GM18873 (cell line): ENCODE data around the gene KIF25.
"Not testable (repeated sequence)": the region's sequence is repeated elsewhere in the genome, so short reads cannot be mapped to it uniquely, and the experiment has no call there.

ENCODE experiments used
- ATAC-seq: cut with Tn5 transposase; IDR thresholded peaks from one replicate; pipeline ENCODE4 v1.9.1; 2021; ENCODE audit warnings: mild to moderate bottlenecking, moderate library complexity, moderate number of reproducible peaks; ENCODE audit not compliant: unreplicated experiment, low FRiP score

The KIF25 gene

DNA sequence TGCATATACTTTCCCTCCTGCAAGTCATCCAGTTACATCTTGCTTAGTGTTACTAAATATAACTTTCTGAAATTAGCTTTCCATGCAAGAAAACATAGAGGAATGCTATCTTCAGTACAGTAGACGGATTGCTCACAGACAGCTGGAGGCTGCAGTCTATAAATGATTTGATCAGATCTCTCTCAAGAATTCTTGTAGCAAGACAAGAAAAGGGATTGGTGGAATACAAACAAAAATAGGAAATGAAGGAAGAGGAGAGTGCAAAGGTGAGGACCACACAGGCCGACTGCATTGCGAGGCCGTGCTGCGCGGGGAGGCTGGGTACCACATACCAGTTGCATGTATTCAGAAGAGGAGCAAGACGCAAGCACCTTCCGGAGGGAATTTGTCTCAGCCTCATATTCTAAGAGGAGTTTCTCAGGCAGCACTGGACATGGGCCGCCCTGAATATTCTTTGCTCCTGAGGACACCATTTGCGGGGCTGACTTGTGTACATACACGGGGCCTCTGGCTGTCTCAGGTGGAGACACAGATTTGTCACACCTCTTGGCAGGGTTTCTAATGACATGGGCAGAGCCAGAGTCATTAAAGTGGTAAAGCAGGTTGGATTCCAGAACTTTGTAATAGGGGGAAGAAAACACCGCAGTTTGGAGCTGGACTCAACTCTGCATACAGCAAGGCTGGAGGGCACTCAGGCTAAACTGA, 22.7 kb upstream of the KIF25 start:
- ATAC-seq, result no peak

- ATAC-seq, result no peak
Observed at GRCh38 chr6:167975458-167975857, 22.0 kb upstream of the KIF25 start.

DNA sequence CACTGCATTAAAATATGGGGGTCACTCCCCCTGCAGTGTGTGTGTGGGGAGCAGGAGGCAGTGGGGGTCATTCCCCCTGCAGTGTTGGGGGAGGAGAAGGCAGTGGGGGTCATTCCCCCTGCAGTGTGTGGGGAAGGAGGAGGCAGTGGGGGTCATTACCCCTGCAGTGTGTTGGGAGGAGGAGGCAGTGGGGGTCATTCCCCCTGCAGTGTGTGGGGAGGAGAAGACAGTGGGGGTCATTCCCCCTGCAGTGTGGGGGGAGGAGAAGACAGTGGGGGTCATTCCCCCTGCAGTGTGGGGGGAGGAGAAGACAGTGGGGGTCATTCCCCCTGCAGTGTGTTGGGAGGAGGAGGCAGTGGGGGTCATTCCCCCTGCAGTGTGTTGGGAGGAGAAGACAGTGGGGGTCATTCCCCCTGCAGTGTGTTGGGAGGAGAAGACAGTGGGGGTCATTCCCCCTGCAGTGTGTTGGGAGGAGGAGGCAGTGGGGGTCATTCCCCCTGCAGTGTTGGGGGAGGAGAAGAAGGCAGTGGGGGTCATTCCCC, 21.3 kb upstream of the KIF25 start:
- ATAC-seq, result not testable (repeated sequence)

- no peak for ATAC-seq
Observed at GRCh38 chr6:167976708-167977107, 20.8 kb upstream of the KIF25 start.

GRCh38 chr6:167977717-167978467, 19.6 kb upstream of the KIF25 start:
- no peak for ATAC-seq

DNA sequence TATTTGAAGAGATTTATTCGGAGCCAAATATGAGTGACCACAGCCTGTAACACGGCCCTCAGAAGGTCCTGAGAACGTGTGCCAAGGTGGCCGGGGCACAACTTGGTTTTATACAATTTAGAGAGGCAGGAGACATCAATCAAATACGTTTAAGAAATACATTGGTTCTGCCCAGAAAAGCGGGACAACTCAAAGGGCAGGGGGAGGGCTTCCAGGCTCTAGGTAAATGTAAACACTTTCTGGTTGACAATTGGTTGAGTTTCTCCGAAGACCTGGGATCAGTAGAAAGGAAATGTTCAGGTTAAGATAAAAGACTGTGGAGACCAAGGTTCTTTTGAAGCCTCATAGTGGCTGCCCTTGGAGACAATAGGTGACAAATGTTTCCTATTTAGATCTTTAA, 18.9 kb upstream of the KIF25 start:
- no peak for ATAC-seq

DNA sequence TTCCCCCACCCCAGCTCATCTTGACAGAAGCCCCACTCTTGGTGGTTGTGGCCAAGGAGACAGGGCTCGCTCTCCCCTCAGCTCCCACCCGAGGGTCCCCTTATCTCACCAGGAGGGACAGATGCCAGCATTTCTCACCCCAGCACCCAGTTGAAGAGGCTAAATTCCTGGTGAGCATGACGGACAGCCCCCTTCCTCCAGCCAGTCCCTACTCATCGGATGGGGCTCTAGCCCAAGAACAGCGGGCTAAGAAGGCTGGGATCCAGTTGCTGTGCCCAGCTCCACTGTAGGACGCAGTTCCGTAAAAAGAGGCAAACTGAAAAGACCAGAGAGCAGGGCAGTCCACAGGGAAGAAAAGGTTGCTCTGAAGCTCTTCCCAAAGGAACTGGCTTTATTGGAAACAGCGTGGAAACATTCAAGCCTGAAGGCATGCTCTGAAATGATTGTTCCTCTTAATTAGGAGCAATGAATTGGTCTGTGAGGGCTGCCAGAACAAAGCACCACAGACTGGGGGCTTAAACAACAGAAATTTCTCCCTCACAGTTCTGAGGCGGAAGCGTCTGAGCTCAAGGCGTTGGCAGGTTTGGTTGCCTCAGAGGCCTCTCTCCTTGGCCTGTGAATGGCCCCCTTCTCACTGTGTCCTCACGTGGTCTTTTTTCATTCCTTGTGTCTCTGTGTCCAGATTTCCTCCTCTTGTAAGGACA, 17.9 kb upstream of the KIF25 start:
- no peak for ATAC-seq

DNA sequence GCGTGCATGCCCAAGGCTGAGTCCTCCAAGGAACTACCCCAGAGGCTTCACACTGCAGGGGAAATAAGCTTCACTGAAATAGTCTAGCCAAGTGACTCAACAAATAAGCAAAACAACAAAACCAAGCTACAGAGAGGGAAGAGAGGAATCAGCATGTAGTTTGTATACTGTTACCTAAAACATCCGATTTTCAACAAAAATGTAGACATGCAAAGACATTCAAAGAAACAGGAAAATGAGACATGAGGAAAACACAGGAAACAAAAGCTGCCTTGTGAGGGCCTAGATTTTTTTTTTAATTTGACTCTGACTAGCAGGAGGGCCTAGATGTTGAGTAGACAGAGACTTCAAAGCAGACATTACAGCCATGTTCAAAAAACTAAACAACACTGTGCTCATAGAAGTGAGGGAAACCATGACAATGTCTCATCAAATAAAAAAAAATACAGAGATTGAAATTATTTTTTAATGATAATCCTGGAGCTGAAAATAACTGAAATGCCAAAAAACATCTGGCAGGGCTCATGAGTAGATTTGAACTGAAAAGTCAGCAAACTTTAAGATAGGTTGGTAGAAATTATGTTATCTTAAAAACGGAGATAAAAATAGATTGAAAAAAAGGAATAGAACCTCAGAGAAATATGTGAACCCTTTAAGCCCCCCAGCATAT, 16.4 kb upstream of the KIF25 start:
- no peak for ATAC-seq

GRCh38 chr6:167981916-167982462, 15.5 kb upstream of the KIF25 start:
- ATAC-seq, result no peak

- ATAC-seq, result no peak
Observed at GRCh38 chr6:167984144-167984719, 13.2 kb upstream of the KIF25 start.

GRCh38 chr6:167984876-167985604, 12.4 kb upstream of the KIF25 start:
- no peak for ATAC-seq

- ATAC-seq, result no peak
Observed at GRCh38 chr6:167985911-167986595, 11.4 kb upstream of the KIF25 start.

GRCh38 chr6:167987396-167988153, 9.9 kb upstream of the KIF25 start:
- ATAC-seq, result no peak

DNA sequence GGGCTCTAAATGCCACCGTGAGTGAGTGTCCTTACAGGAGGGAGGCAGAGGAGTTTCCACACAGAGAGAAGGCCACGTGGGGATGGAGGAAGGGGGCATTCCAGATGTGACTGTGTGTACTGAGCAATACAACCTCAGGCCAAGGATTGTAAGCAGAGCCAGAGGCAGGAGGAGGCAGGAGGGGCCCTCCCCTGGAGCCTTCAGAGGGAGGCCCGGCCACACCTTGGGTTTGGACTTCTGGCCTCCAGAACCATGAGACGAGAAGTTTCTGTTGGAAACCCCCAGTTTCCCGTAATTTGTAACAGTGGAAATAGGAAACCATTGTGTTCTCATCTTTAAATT, 9.3 kb upstream of the KIF25 start:
- ATAC-seq, result no peak

DNA sequence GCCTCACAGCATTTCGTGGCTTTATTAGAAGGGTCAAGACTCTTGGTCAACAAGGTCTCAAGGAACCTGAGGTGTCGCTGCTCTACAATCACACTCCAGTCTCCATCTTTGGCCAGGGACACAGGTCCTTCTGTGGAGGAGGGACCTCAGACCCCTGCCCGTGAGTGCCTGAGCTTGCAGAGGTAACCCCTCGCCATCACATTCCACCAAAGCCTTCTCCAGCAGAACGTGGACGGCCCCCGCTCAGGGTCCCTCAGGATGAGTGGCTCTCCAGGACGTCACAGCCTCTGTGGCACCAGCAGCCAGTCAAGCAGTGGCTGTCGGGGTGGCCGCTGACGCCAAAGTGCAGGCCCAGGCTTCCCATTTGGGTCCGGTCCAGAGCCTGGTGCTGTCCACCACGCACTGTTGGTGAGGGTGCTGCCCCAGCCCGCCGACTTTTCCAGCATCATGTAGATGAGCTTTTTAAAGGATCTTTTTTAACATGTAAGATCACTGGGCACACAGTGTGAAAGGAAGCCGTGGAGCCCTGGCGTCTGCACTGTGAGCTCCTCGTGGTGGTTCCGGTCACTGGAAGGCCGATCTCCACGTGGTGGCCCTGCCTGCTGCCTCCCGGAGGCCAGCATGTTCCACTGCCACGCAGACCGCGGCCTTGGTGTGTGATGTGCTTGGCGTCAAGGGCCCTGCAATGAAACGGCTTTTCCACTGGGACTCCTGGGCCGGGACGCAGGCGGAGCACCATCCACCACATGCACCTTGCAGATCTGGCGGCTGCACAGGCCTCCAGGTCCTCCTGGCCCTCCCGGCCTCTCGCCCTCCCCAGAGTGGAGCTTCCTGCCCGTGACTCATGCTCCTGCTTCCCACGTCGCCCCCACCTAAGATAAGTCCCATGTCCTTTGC, 8.3 kb upstream of the KIF25 start:
- ATAC-seq, result no peak

DNA sequence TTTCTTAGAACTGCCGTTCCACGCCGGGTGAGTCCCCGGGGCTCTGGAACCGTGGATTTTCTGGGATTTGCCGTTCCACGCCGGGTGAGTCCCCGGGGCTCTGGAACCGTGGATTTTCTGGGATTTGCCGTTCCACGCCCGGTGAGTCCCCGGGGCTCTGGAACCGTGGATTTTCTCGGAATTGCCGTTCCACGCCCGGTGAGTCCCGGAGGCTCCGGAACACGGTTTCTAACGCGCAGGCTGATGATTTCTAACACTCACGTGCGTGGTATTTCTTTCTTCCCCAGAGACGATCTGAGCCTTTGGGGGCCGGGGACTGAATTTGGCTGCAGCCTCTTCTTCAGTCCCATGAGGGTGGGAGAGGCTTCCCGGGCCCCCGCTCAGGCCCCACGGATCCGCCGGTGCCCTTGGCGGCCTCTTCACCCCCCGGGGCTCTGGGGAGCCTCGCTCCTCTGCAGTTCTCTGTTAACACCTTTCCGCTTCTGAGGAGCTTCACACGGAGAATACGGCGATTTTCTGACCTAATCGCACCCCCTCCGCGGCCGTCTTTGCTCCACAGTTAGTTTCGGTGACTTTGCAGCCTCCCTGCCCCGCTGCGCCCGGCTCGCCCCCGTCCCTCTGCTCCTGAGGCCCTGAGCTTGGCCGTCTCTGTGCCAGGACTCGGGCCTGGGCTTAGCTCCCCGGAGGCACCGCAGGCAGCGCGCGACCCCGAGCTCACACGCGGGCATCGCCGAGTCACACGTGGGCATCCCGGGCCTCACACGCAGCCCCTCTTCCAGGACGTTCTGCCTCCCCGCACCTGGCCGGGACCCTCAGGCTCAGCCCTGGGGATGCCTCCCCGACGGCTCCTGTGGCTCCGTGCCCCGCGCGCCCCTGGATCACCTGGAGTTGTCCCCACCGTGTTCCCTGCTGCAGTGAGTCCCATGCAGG, 7.2 kb upstream of the KIF25 start:
- ATAC-seq, result no peak
